Measurements from ENCODE around the gene CARHSP1. TPM values are rescaled to one million over a fixed set of nuclear protein-coding genes. Genes with fewer than 3 reads are reported as not detected.
"Not testable (repeated sequence)": the region's sequence is repeated elsewhere in the genome, so short reads cannot be mapped to it uniquely, and the experiment has no call there.

The CARHSP1 gene
- total RNA-seq, 2 donors from 2014 or later: 51.0 to 146 TPM

GRCh38 chr16:8872071-8872470 is 3.3 kb upstream of the CARHSP1 start:
- peaks cover 9% of the 10 kb centered on the region for H3K4me1 ChIP-seq (replicated peaks)
- intact Hi-C loops (cut with DNase I): no loop called here
- TF ChIP-seq CTCF (IDR thresholded peaks at IDR 0.05): no peak
- TF ChIP-seq POLR2AphosphoS5 (IDR thresholded peaks at IDR 0.05): no peak
- TF ChIP-seq POLR2A (IDR thresholded peaks at IDR 0.05): no peak
- no peak for DNase-seq (ENCODE audit: low spot score)
- 91% methylated on average over 5 of the region's 5 CpGs for WGBS
- H3K27me3 ChIP-seq (replicated peaks; ENCODE audit: insufficient read depth): no peaks in the 10 kb centered on the region
- no peaks in the 10 kb centered on the region for H3K36me3 ChIP-seq
- H3K4me3 ChIP-seq: no peak overlapping the region
- no peaks in the 10 kb centered on the region for H3K9me3 ChIP-seq
- no peak overlapping the region for H3K27ac ChIP-seq

- intact Hi-C loops (cut with DNase I): loop anchor here (5.0 kb wide), 2 partner anchors 73 to 193 kb away; partner anchors contain the start of genes PMM2 and TMEM186
- not testable (repeated sequence) for H3K9me3 ChIP-seq; DNase-seq (ENCODE audit: low spot score); H3K27me3 ChIP-seq (replicated peaks; ENCODE audit: insufficient read depth); H3K36me3 ChIP-seq; H3K27ac ChIP-seq; H3K4me3 ChIP-seq
- 92% methylated on average over 10 of the region's 10 CpGs for WGBS
- peaks cover 11% of the 10 kb centered on the region for H3K4me1 ChIP-seq (replicated peaks)
Observed at GRCh38 chr16:8869988-8870241, 1.1 kb upstream of the CARHSP1 start.

DNA sequence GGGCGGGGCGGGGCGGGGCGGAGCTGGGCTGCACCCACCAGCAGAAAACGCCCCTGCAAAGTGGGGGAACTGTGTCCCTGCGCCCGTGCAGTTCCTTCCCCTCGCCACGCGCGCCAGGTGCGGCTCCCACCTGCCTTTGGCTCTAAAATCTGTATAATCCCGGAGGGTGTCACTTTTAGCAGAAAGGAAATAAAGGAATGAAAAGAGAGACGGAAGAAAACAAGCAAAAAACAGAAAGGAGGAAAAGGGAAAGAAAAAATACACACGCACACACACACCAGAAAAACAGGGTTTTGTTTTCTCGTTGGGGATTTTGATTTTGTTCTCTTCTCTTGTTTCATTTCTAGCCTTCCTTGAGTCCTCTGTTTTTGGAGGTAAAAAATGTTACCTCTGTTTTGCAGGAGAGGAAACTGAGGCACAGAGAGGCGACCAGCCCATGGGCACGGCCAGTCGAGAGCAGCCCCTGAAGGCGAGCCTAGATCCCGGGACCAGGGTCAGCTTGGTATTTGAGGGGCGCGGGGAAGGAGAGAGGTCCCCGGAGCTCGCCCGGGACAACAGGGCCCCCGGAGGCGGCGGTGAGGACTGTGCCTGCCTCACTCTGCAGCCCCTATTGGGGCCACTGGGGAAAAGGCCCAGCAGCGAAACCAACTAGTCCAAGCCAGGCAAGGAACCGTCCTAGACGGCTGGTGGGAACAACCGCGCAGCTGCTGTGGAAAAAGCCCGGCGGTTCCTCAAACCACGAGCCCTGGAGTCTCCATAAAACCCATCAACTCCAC is 594 bp upstream of the CARHSP1 start:
- H3K9me3 ChIP-seq: no peaks in the 10 kb centered on the region
- H3K27me3 ChIP-seq (replicated peaks; ENCODE audit: insufficient read depth): no peaks in the 10 kb centered on the region
- no peak for TF ChIP-seq CTCF (IDR thresholded peaks at IDR 0.05)
- no peak for TF ChIP-seq POLR2AphosphoS5 (IDR thresholded peaks at IDR 0.05)
- no peak for TF ChIP-seq POLR2A (IDR thresholded peaks at IDR 0.05)
- WGBS: 32% methylated on average over 32 of the region's 37 CpGs
- intact Hi-C loops (cut with DNase I): loop anchor here (5.0 kb wide), 2 partner anchors 72 to 192 kb away; partner anchors contain the start of genes PMM2 and TMEM186
- DNase-seq (ENCODE audit: low spot score): no peak
- H3K27ac ChIP-seq: peak overlapping the region in 1 of 2 donors; percentile 66
- H3K4me1 ChIP-seq (replicated peaks): peaks cover 11% of the 10 kb centered on the region
- H3K36me3 ChIP-seq: no peaks in the 10 kb centered on the region
- H3K4me3 ChIP-seq: peak overlapping the region; percentile 54 to 56

- H3K36me3 ChIP-seq: no peaks in the 10 kb centered on the region
- H3K9me3 ChIP-seq: no peaks in the 10 kb centered on the region
- intact Hi-C loops (cut with DNase I): loop anchor here (5.0 kb wide), 2 partner anchors 71 to 191 kb away; partner anchors contain the start of genes PMM2 and TMEM186
- 1% methylated on average over 15 of the region's 16 CpGs for whole genome bisulfite sequencing
- no peak for DNase-seq (ENCODE audit: low spot score)
- H3K27ac ChIP-seq: peak overlapping the region; percentile 66 to 78
- TF ChIP-seq POLR2AphosphoS5 (IDR thresholded peaks at IDR 0.05): no peak
- H3K4me3 ChIP-seq: peak overlapping the region; percentile 54 to 56
- H3K27me3 ChIP-seq (replicated peaks; ENCODE audit: insufficient read depth): no peaks in the 10 kb centered on the region
- H3K4me1 ChIP-seq (replicated peaks): peaks cover 11% of the 10 kb centered on the region
Observed at GRCh38 chr16:8867932-8868415, 832 bp downstream of the CARHSP1 start.

GRCh38 chr16:8867216-8867931 is 1.4 kb downstream of the CARHSP1 start:
- TF ChIP-seq POLR2A (IDR thresholded peaks at IDR 0.05) (no peak), CTCF (IDR thresholded peaks at IDR 0.05) (no peak), POLR2AphosphoS5 (IDR thresholded peaks at IDR 0.05) (no peak)
- Histone ChIP-seq H3K9me3 (no peaks in the 10 kb centered on the region), H3K4me3 (peak overlapping the region; percentile 54 to 56), H3K27ac (peak overlapping the region; percentile 66 to 78), H3K4me1 (replicated peaks) (peaks cover 11% of the 10 kb centered on the region), H3K27me3 (replicated peaks; ENCODE audit: insufficient read depth) (no peaks in the 10 kb centered on the region), H3K36me3 (no peaks in the 10 kb centered on the region)
- WGBS: 4% methylated on average over 35 of the region's 35 CpGs
- no peak for DNase-seq (ENCODE audit: low spot score)
- intact Hi-C loops (cut with DNase I): loop anchor here (5.0 kb wide), 2 partner anchors 70 to 190 kb away; partner anchors contain the start of genes PMM2 and TMEM186

Measured in prostate gland (tissue), 2 donors.